ENCODE data around the gene KCNAB3. TPM values are rescaled to one million over a fixed set of nuclear protein-coding genes. Genes with fewer than 3 reads are reported as not detected.

KCNAB3 gene
- total and polyA plus RNA-seq, 9 of the 15 experiments (the other 6 are each of a cell fraction or from before 2014, with no cell fraction given): 0.03 to 2.5 (median 1.1) TPM

- TF ChIP-seq, protein P1, sequence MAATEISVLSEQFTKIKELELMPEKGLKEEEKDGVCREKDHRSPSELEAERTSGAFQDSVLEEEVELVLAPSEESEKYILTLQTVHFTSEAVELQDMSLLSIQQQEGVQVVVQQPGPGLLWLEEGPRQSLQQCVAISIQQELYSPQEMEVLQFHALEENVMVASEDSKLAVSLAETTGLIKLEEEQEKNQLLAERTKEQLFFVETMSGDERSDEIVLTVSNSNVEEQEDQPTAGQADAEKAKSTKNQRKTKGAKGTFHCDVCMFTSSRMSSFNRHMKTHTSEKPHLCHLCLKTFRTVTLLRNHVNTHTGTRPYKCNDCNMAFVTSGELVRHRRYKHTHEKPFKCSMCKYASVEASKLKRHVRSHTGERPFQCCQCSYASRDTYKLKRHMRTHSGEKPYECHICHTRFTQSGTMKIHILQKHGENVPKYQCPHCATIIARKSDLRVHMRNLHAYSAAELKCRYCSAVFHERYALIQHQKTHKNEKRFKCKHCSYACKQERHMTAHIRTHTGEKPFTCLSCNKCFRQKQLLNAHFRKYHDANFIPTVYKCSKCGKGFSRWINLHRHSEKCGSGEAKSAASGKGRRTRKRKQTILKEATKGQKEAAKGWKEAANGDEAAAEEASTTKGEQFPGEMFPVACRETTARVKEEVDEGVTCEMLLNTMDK (IDR thresholded peaks at IDR 0.05; ENCODE audit: borderline replicate concordance, insufficient read depth, low read depth, low read length, poor library complexity, severe bottlenecking): no peak
- TF ChIP-seq ZNF766 (CRISPR knock-in tag; conservative IDR thresholded peaks at IDR 0.05) (no peak), HEY1 (CRISPR knock-in tag; IDR thresholded peaks at IDR 0.05; ENCODE audit: borderline replicate concordance) (no peak), HDAC1 (IDR thresholded peaks at IDR 0.05) (no peak), HNRNPH1 (optimal IDR thresholded peaks at IDR 0.05; ENCODE audit: low read depth, low read length) (no peak), PRPF4 (IDR thresholded peaks at IDR 0.05; ENCODE audit: insufficient read depth, low read depth, low read length, poor library complexity, severe bottlenecking) (no peak), NFE2L1 (tag; IDR thresholded peaks at IDR 0.05; ENCODE audit: borderline replicate concordance, low read depth) (no peak), TCF7 (IDR thresholded peaks at IDR 0.05; ENCODE audit: borderline replicate concordance) (no peak), SP2 (IDR thresholded peaks at IDR 0.05; ENCODE audit: extremely low read depth, low read depth, low read length, poor library complexity, severe bottlenecking) (no peak), ATF2 (CRISPR knock-in tag; IDR thresholded peaks at IDR 0.05) (no peak), ZNF175 (CRISPR knock-in tag; IDR thresholded peaks at IDR 0.05; ENCODE audit: low read depth) (no peak), ZNF717 (CRISPR knock-in tag; IDR thresholded peaks at IDR 0.05) (no peak), KDM1A (IDR thresholded peaks at IDR 0.05) (no peak), WHSC1 (IDR thresholded peaks at IDR 0.05; ENCODE audit: low read length) (no peak), PTBP1 (IDR thresholded peaks at IDR 0.05; ENCODE audit: low read depth, low read length) (no peak), BCOR (IDR thresholded peaks at IDR 0.05) (no peak), ZNF764 (CRISPR knock-in tag; IDR thresholded peaks at IDR 0.05; ENCODE audit: low read depth) (no peak), ILF3 (IDR thresholded peaks at IDR 0.05; ENCODE audit: borderline replicate concordance) (no peak), ZNF143 (CRISPR knock-in tag; IDR thresholded peaks at IDR 0.05) (no peak), BHLHE40 (IDR thresholded peaks at IDR 0.05; ENCODE audit: low read length) (peak; percentile 95; the same call in 1 of the 2 replicates)
- TF ChIP-seq, protein P2, sequence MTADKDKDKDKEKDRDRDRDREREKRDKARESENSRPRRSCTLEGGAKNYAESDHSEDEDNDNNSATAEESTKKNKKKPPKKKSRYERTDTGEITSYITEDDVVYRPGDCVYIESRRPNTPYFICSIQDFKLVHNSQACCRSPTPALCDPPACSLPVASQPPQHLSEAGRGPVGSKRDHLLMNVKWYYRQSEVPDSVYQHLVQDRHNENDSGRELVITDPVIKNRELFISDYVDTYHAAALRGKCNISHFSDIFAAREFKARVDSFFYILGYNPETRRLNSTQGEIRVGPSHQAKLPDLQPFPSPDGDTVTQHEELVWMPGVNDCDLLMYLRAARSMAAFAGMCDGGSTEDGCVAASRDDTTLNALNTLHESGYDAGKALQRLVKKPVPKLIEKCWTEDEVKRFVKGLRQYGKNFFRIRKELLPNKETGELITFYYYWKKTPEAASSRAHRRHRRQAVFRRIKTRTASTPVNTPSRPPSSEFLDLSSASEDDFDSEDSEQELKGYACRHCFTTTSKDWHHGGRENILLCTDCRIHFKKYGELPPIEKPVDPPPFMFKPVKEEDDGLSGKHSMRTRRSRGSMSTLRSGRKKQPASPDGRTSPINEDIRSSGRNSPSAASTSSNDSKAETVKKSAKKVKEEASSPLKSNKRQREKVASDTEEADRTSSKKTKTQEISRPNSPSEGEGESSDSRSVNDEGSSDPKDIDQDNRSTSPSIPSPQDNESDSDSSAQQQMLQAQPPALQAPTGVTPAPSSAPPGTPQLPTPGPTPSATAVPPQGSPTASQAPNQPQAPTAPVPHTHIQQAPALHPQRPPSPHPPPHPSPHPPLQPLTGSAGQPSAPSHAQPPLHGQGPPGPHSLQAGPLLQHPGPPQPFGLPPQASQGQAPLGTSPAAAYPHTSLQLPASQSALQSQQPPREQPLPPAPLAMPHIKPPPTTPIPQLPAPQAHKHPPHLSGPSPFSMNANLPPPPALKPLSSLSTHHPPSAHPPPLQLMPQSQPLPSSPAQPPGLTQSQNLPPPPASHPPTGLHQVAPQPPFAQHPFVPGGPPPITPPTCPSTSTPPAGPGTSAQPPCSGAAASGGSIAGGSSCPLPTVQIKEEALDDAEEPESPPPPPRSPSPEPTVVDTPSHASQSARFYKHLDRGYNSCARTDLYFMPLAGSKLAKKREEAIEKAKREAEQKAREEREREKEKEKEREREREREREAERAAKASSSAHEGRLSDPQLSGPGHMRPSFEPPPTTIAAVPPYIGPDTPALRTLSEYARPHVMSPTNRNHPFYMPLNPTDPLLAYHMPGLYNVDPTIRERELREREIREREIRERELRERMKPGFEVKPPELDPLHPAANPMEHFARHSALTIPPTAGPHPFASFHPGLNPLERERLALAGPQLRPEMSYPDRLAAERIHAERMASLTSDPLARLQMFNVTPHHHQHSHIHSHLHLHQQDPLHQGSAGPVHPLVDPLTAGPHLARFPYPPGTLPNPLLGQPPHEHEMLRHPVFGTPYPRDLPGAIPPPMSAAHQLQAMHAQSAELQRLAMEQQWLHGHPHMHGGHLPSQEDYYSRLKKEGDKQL (CRISPR knock-in tag; IDR thresholded peaks at IDR 0.05; ENCODE audit: borderline replicate concordance): no peak
Observed at GRCh38 chr17:7916385-7916682, 13.3 kb downstream of the KCNAB3 start (continued).

Data from K562 (cell line).